GM10266 (cell line): ENCODE data around the gene MYO1D.

Experiments
- DNase-seq: peaks from one replicate; pipeline ENCODE4 v3.0.0; 2012; ENCODE audit errors: extremely low spot score
- TF ChIP-seq, protein P1 (sequence below): IDR thresholded peaks from 2 replicates; pipeline ENCODE4 v1.5.1; 2012; ENCODE audit warnings: mild to moderate bottlenecking, low read depth; ENCODE audit not compliant: control insufficient read depth, insufficient read depth; ENCODE audit errors: missing control alignments

MYO1D gene

GRCh38 chr17:32497431-32498205 lies 379.3 kb downstream of the MYO1D start:
- TF ChIP-seq, protein P1, sequence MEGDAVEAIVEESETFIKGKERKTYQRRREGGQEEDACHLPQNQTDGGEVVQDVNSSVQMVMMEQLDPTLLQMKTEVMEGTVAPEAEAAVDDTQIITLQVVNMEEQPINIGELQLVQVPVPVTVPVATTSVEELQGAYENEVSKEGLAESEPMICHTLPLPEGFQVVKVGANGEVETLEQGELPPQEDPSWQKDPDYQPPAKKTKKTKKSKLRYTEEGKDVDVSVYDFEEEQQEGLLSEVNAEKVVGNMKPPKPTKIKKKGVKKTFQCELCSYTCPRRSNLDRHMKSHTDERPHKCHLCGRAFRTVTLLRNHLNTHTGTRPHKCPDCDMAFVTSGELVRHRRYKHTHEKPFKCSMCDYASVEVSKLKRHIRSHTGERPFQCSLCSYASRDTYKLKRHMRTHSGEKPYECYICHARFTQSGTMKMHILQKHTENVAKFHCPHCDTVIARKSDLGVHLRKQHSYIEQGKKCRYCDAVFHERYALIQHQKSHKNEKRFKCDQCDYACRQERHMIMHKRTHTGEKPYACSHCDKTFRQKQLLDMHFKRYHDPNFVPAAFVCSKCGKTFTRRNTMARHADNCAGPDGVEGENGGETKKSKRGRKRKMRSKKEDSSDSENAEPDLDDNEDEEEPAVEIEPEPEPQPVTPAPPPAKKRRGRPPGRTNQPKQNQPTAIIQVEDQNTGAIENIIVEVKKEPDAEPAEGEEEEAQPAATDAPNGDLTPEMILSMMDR = no peak
- DNase-seq = no peak

DNA sequence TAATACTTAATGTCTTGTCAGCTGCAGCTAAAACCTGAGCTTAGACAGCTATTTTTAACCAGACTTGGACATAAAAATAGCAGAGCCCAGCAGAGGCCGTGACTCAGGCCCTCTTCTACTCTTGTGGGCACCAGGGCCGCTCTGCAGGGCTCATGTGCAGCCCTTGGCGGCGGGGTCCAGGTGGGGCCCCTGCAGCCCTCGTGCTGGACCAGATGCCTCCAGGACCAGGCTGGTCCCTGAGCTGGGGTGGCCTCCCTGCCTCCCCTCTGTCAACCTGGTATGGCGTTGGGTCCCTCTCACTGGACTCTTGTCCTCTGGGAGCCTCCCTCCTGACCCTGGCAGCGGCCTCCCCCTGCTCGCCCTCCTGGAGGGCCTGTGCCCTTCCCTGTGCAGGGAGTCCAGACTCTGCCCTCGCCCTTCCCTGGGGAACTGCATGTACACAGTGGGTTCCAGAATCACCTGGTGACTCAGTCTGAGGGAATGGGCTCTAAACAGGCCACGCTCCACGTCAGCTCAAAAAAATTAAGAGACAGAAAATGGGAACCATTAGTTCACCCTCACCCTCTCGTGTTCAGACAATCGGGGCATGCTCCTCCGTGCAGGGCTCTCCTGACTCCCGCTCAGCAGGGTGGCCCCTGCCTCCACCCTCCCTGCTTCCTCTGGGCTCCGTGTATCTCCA lies 380.4 kb downstream of the MYO1D start:
- DNase-seq = no peak
- TF ChIP-seq, protein P1 = no peak

GRCh38 chr17:32495359-32496231 lies 381.3 kb downstream of the MYO1D start:
- TF ChIP-seq, protein P1 = no peak
- DNase-seq = no peak

DNA sequence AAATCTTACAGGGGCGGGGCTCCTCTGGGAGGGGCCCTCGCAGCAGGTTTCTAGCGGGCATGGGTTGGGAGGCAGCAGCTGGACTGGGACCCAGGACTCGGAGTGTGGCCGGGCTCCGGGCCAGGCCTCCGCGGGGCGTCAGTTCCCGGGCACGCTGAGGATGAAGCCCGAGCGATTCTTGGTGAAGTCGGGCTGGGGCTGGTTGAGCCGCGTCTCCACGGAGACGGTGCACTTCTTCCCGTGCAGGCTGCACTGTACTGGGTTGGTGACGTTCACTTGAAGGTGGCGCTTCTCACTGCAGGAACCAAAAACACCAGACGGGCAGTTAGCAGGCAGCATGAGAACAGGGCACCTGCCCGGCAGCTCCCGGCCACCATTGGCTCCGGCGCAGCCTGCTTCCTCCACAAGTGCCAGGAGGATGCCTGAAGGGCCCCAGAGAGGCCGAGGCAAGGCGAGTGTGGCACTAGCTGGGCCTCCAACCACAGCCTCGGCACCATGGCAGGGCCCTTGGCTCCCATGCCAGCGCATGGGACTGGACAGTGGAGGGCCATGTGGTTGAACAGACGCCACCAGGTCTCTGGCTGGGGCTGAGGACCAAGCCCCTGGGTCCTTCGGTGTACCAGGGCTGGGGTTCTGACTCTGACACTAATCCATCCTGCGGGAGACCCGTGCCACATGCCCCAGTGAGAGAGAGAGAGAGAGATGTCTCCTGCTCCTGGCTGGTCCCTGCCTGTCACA lies 382.1 kb downstream of the MYO1D start:
- TF ChIP-seq, protein P1 = no peak
- no peak for DNase-seq

- TF ChIP-seq, protein P1 = no peak
- DNase-seq = no peak
These were observed 382.9 kb downstream of the MYO1D start for GRCh38 chr17:32493976-32494513.

- no peak for DNase-seq
- TF ChIP-seq, protein P1 = no peak
These were observed 383.4 kb downstream of the MYO1D start for GRCh38 chr17:32493571-32493970.
